Neural progenitor cell (in vitro differentiated cells): Measurements from ENCODE around the gene CCM2.

Experiments
- EZH2phosphoT487 ChIP-seq: fragments of 200-600 bp; sonication (generic); IDR thresholded peaks from 2 replicates; pipeline ENCODE4 v1.6.1; 2017; ENCODE audit warnings: antibody characterized with exemption
- TF ChIP-seq, protein P1 (sequence below): fragments of 200-600 bp; sonication (generic); IDR thresholded peaks from 2 replicates; pipeline ENCODE4 v1.5.1; 2017; ENCODE audit warnings: antibody characterized with exemption, mild to moderate bottlenecking

GRCh38 chr7:45035893-45036292 is 35.9 kb downstream of the CCM2 start:
- TF ChIP-seq, protein P1, sequence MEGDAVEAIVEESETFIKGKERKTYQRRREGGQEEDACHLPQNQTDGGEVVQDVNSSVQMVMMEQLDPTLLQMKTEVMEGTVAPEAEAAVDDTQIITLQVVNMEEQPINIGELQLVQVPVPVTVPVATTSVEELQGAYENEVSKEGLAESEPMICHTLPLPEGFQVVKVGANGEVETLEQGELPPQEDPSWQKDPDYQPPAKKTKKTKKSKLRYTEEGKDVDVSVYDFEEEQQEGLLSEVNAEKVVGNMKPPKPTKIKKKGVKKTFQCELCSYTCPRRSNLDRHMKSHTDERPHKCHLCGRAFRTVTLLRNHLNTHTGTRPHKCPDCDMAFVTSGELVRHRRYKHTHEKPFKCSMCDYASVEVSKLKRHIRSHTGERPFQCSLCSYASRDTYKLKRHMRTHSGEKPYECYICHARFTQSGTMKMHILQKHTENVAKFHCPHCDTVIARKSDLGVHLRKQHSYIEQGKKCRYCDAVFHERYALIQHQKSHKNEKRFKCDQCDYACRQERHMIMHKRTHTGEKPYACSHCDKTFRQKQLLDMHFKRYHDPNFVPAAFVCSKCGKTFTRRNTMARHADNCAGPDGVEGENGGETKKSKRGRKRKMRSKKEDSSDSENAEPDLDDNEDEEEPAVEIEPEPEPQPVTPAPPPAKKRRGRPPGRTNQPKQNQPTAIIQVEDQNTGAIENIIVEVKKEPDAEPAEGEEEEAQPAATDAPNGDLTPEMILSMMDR: no peak
- TF ChIP-seq EZH2phosphoT487: no peak
